Measurements from ENCODE around the gene CRYBG2. TPM values are rescaled to one million over a fixed set of nuclear protein-coding genes. Genes with fewer than 3 reads are reported as not detected.

The CRYBG2 gene
- polyA plus RNA-seq, 1 donor (not counting 4 experiments of a cell fraction or from before 2014, with no cell fraction given): 7.9 TPM

- Histone ChIP-seq H4K20me1 (ENCODE audit: control insufficient read depth, extremely low read depth, insufficient read depth, low read length) (no peaks in the 10 kb centered on the region), H3K27ac (ENCODE audit: control insufficient read depth, insufficient read depth, low read length) (no peak overlapping the region), H3K9me1 (ENCODE audit: control insufficient read depth, extremely low read depth, insufficient read depth, low read length) (no peaks in the 10 kb centered on the region), H3K36me3 (ENCODE audit: control insufficient read depth in 2 of 2, extremely low read depth in 1 of 2, insufficient read depth in 2 of 2, low read length in 2 of 2) (peaks cover 0 to 24% of the 10 kb centered on the region in 2 experiments), H3K79me2 (ENCODE audit: control insufficient read depth, insufficient read depth, low read length) (no peaks in the 10 kb centered on the region), H3K27me3 (ENCODE audit: control insufficient read depth, extremely low read depth, insufficient read depth, low read length) (no peaks in the 10 kb centered on the region), H3K9ac (ENCODE audit: control insufficient read depth, extremely low read depth, insufficient read depth, low read length) (peak overlapping the region; percentile 36), H3K9me3 (ENCODE audit: control insufficient read depth, low read depth, low read length) (no peaks in the 10 kb centered on the region), H2AFZ (ENCODE audit: control insufficient read depth, low read length) (peak overlapping the region; percentile 71), H3K4me3 (ENCODE audit: control insufficient read depth in 2 of 3, extremely low read depth in 1 of 3, insufficient read depth in 2 of 3, low read depth in 1 of 3, low read length in 3 of 3) (no peak overlapping the region), H3K4me2 (ENCODE audit: control insufficient read depth, extremely low read depth, insufficient read depth, low read depth, low read length) (peak overlapping the region; percentile 29), H3K4me1 (ENCODE audit: control insufficient read depth, extremely low read depth, insufficient read depth, low read length) (peaks cover 7% of the 10 kb centered on the region)
- dilution Hi-C loops (cut with MboI; ENCODE audit: extremely low pct_ligation_motif_present, low sequenced_read_pairs): no loop called here
- FAIRE-seq (peak; percentile 84), DNase-seq (ENCODE audit: low read depth, low spot score) (no peak)
- TF ChIP-seq EZH2 (IDR thresholded peaks at IDR 0.05; ENCODE audit: low read length): no peak
- TF ChIP-seq CTCF (optimal IDR thresholded peaks at IDR 0.05 in 1 of 3, IDR thresholded peaks at IDR 0.05 in 1 of 3, conservative IDR thresholded peaks at IDR 0.05 in 1 of 3; ENCODE audit: extremely low read depth in 1 of 3, insufficient read depth in 2 of 3, low read length in 3 of 3): peak; percentile 86 to 89 (median 87)
These were observed 32.5 kb downstream of the CRYBG2 start for GRCh38 chr1:26321315-26322041.

- dilution Hi-C loops (cut with MboI; ENCODE audit: extremely low pct_ligation_motif_present, low sequenced_read_pairs): no loop called here
- no peak overlapping the region for H3K4me3 ChIP-seq (ENCODE audit: control insufficient read depth in 2 of 3, extremely low read depth in 1 of 3, insufficient read depth in 2 of 3, low read depth in 1 of 3, low read length in 3 of 3)
- H3K4me1 ChIP-seq (ENCODE audit: control insufficient read depth, extremely low read depth, insufficient read depth, low read length): peaks cover 7% of the 10 kb centered on the region
- H2AFZ ChIP-seq (ENCODE audit: control insufficient read depth, low read length): no peak overlapping the region
- H4K20me1 ChIP-seq (ENCODE audit: control insufficient read depth, extremely low read depth, insufficient read depth, low read length): no peaks in the 10 kb centered on the region
- DNase-seq (ENCODE audit: low read depth, low spot score): no peak
- no peaks in the 10 kb centered on the region for H3K79me2 ChIP-seq (ENCODE audit: control insufficient read depth, insufficient read depth, low read length)
- H3K9me1 ChIP-seq (ENCODE audit: control insufficient read depth, extremely low read depth, insufficient read depth, low read length): no peaks in the 10 kb centered on the region
- FAIRE-seq: no peak
- TF ChIP-seq EZH2 (IDR thresholded peaks at IDR 0.05; ENCODE audit: low read length) (no peak), CTCF (optimal IDR thresholded peaks at IDR 0.05 in 1 of 3, IDR thresholded peaks at IDR 0.05 in 1 of 3, conservative IDR thresholded peaks at IDR 0.05 in 1 of 3; ENCODE audit: extremely low read depth in 1 of 3, insufficient read depth in 2 of 3, low read length in 3 of 3) (no peak)
- H3K9ac ChIP-seq (ENCODE audit: control insufficient read depth, extremely low read depth, insufficient read depth, low read length): peak overlapping the region; percentile 36
- no peaks in the 10 kb centered on the region for H3K9me3 ChIP-seq (ENCODE audit: control insufficient read depth, low read depth, low read length)
- H3K36me3 ChIP-seq (ENCODE audit: control insufficient read depth in 2 of 2, extremely low read depth in 1 of 2, insufficient read depth in 2 of 2, low read length in 2 of 2): peaks cover 0 to 24% of the 10 kb centered on the region in 2 experiments
- H3K27me3 ChIP-seq (ENCODE audit: control insufficient read depth, extremely low read depth, insufficient read depth, low read length): no peaks in the 10 kb centered on the region
- peak overlapping the region; percentile 29 for H3K4me2 ChIP-seq (ENCODE audit: control insufficient read depth, extremely low read depth, insufficient read depth, low read depth, low read length)
- H3K27ac ChIP-seq (ENCODE audit: control insufficient read depth, insufficient read depth, low read length): no peak overlapping the region
These were observed 33.0 kb downstream of the CRYBG2 start for GRCh38 chr1:26320896-26321295.
